Left ventricle myocardium inferior (tissue), 1 donor: Measurements from ENCODE around the gene BROX. TPM values are rescaled to one million over a fixed set of nuclear protein-coding genes. Genes with fewer than 3 reads are reported as not detected.
"Not testable (repeated sequence)": the region's sequence is repeated elsewhere in the genome, so short reads cannot be mapped to it uniquely, and the experiment has no call there.

ENCODE experiments used
- DNase-seq: peaks from one replicate; pipeline ENCODE4 v3.0.0-alpha.2; 2020
- H3K27ac ChIP-seq: fragments of 200-600 bp; replicated peaks from 2 replicates; pipeline ENCODE4 v1.8.0; 2021
- H3K27me3 ChIP-seq: fragments of 200-600 bp; 2 replicates; pipeline ENCODE4 v1.8.0; 2021; ENCODE audit warnings: low read depth
- H3K36me3 ChIP-seq: fragments of 200-600 bp; 2 replicates; pipeline ENCODE4 v1.8.0; 2021
- H3K4me1 ChIP-seq: fragments of 200-600 bp; 2 replicates; pipeline ENCODE4 v1.8.0; 2021
- H3K4me3 ChIP-seq: fragments of 200-600 bp; 2 replicates; pipeline ENCODE4 v1.8.0; 2021; ENCODE audit warnings: mild to moderate bottlenecking, moderate library complexity
- H3K9me3 ChIP-seq: fragments of 200-600 bp; replicated peaks from 2 replicates; pipeline ENCODE4 v1.8.0; 2021
- CTCF ChIP-seq: fragments of 200-600 bp; IDR thresholded peaks from 2 replicates; pipeline ENCODE4 v1.8.0; 2021; ENCODE audit warnings: antibody characterized with exemption, mild to moderate bottlenecking, borderline replicate concordance
- intact Hi-C: fragments of 100-400 bp; cut with micrococcal nuclease; formaldehyde crosslinking; loops from one replicate; pipeline ENCODE4 v1.11.0; 2022
- total RNA-seq: library from RNA; stranded (reverse); fragmentation: NEBNext Ultra II Directional; extraction: Animal tissue kit (Norgen Biotek cat#: 25700); gene quantifications from one replicate; pipeline ENCODE4 v1.2.1, GENCODE V29; 2021
- donor health status: DM: no; HTN: yes; CAD: no; lungs with severe emphysema.

BROX gene
- total RNA-seq, 1 donor from 2014 or later: 28.9 TPM

DNA sequence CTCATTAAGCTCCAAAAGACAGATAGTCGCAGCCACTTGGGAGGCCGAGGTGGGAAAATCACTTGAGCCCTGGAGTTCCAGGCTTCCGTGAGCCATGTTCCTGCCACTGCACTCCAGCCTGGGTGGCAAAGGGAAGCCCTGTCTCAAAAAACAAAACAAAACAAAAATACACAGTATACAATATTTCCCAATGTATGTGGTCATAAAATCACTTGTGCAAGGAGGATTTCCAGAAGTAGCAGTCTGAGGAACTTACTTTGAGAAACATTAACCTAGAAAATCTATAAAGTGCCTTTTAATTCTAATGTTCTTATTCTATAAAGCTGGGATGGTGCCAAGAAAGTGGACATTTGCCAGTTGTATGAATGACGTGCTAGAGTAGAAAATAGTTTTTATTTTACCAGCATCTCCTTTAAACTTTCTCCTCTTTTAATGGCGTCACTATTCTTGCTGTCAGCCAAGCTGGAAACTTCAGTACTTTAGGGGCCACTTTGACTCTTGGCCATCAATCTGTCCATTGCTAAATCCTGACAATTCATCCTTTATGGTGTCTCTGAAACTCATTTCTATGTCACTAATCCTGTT is 47.2 kb downstream of the BROX start:
- Histone ChIP-seq H3K36me3 (no peaks in the 10 kb centered on the region), H3K27me3 (no peaks in the 10 kb centered on the region), H3K4me3 (no peak overlapping the region), H3K4me1 (no peaks in the 10 kb centered on the region), H3K27ac (no peak overlapping the region), H3K9me3 (no peaks in the 10 kb centered on the region)
- intact Hi-C loops: no loop called here
- TF ChIP-seq CTCF: no peak
- no peak for DNase-seq

DNA sequence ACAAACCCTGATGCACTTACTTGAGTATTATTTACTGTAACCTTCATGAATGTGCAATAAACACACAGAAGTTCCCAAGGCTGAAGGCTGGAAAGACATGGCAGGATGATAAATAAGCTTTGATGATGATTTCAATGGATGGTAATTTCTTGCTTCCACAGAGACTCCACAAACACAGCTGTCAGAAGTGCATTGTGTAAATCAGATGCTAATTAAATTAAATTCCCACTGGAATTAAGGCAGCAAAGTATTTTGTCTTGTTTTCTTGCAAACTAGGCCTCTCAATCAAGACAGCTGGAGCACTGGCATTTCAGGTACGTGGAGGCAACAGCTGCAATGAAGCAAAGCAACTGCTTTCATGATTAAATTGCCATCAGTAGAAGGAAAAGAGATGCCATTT is 48.7 kb downstream of the BROX start:
- no peak for TF ChIP-seq CTCF
- H3K27ac ChIP-seq: no peak overlapping the region
- no peaks in the 10 kb centered on the region for H3K36me3 ChIP-seq
- H3K4me3 ChIP-seq: no peak overlapping the region
- no peaks in the 10 kb centered on the region for H3K4me1 ChIP-seq
- DNase-seq: no peak
- H3K9me3 ChIP-seq: no peaks in the 10 kb centered on the region
- intact Hi-C loops: no loop called here
- no peaks in the 10 kb centered on the region for H3K27me3 ChIP-seq

- H3K4me1 ChIP-seq, H3K9me3 ChIP-seq, DNase-seq, H3K36me3 ChIP-seq, H3K27ac ChIP-seq, intact Hi-C loops, H3K27me3 ChIP-seq, H3K4me3 ChIP-seq: not testable (repeated sequence)
Observed at GRCh38 chr1:222762178-222762577, 49.8 kb downstream of the BROX start.

- DNase-seq: no peak
- H3K4me3 ChIP-seq: no peak overlapping the region
- TF ChIP-seq CTCF: no peak
- no peaks in the 10 kb centered on the region for H3K36me3 ChIP-seq
- H3K27ac ChIP-seq: no peak overlapping the region
- H3K4me1 ChIP-seq: no peaks in the 10 kb centered on the region
- H3K27me3 ChIP-seq: no peaks in the 10 kb centered on the region
- intact Hi-C loops: no loop called here
- H3K9me3 ChIP-seq: peaks cover 15% of the 10 kb centered on the region
Observed at GRCh38 chr1:222767152-222767571, 54.8 kb downstream of the BROX start.

GRCh38 chr1:222768592-222768991 is 56.2 kb downstream of the BROX start:
- Histone ChIP-seq H3K27me3 (no peaks in the 10 kb centered on the region), H3K4me1 (no peaks in the 10 kb centered on the region), H3K9me3 (peaks cover 15% of the 10 kb centered on the region), H3K27ac (no peak overlapping the region), H3K4me3 (no peak overlapping the region), H3K36me3 (no peaks in the 10 kb centered on the region)
- no peak for TF ChIP-seq CTCF
- no peak for DNase-seq
- intact Hi-C loops: no loop called here

DNA sequence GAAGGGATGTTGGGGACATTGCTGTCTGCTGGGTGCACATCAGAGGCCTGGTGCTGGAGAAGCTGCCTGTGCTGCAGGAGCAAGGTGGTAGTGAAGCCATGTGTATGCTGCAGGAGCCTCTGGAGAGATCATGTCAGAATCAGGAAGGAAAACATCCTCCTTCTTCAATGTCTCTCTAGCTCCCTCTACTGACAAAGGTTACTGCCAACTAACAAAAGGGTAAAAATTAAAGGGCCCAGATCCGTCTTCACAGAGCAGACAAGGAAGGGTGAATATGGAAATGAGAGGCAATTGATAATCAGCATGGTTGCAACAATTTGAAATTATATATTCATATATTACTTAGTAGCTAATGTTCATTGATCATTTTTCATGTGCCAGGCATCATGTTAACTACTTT is 56.8 kb downstream of the BROX start:
- H3K4me3 ChIP-seq: no peak overlapping the region
- no peak for TF ChIP-seq CTCF
- peaks cover 15% of the 10 kb centered on the region for H3K9me3 ChIP-seq
- H3K36me3 ChIP-seq: no peaks in the 10 kb centered on the region
- intact Hi-C loops: no loop called here
- no peak overlapping the region for H3K27ac ChIP-seq
- H3K27me3 ChIP-seq: no peaks in the 10 kb centered on the region
- DNase-seq: no peak
- H3K4me1 ChIP-seq: no peaks in the 10 kb centered on the region
